ENCODE data around the gene FNTB. TPM values are rescaled to one million over a fixed set of nuclear protein-coding genes. Genes with fewer than 3 reads are reported as not detected.

The FNTB gene
- total RNA-seq, 1 experiment from 2014 or later: 26.7 TPM

DNA sequence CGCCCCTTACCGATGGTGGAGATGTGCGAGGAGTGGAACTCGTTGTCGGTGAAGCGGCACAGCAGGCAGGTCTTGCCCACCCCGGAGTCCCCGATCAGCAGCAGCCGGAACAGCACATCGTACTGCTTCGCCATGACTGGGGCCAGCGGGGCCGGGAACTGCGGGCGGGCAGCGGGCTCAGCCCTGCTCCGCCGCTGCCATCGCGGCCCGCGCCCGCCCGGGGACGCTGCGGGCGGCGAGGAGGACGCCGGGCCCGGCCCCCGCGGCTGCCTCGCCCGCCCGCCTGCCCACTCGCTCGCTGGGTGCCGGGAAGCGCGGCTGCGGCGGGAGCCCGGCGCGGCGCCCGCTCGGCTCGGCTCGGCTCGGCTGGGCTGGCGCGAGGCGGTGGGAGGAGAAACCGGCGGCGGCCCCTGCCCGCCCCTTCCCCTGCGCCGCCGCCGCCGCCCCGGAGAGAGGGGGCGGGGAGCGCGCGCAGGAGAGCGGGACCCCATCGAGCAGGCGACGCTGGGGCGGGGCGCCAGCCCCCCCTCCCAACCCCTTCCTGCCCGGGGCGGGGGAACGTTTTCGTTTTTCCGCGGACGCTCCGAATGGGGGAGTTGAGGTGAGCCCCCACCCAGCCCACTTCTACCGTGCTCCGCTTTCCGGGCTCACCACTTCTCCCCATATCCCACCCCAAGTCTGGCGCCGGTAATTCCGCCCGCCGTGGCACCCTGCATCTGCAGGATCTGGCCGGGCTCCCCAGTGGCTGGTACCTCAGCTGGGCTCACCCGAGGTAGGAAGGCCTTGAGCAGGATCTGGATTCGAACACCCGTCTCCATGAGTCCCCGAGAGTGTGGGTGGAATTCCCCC lies 14.5 kb upstream of the FNTB start, which contains the start of gene RAB15:
Gene RAB15, minus strand, starts transcription at position 394 of the 849 bp plus-strand sequence. Its CDS starts 260 bp downstream, at position 134.
- peak; percentile 36 for TF ChIP-seq ZFX (IDR thresholded peaks at IDR 0.05)
- TF ChIP-seq, protein P1, sequence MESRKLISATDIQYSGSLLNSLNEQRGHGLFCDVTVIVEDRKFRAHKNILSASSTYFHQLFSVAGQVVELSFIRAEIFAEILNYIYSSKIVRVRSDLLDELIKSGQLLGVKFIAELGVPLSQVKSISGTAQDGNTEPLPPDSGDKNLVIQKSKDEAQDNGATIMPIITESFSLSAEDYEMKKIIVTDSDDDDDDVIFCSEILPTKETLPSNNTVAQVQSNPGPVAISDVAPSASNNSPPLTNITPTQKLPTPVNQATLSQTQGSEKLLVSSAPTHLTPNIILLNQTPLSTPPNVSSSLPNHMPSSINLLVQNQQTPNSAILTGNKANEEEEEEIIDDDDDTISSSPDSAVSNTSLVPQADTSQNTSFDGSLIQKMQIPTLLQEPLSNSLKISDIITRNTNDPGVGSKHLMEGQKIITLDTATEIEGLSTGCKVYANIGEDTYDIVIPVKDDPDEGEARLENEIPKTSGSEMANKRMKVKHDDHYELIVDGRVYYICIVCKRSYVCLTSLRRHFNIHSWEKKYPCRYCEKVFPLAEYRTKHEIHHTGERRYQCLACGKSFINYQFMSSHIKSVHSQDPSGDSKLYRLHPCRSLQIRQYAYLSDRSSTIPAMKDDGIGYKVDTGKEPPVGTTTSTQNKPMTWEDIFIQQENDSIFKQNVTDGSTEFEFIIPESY (IDR thresholded peaks at IDR 0.05; ENCODE audit: extremely low read depth, insufficient replicate concordance, low read length): no peak
- POLR2A ChIA-PET: no interaction called here

DNA sequence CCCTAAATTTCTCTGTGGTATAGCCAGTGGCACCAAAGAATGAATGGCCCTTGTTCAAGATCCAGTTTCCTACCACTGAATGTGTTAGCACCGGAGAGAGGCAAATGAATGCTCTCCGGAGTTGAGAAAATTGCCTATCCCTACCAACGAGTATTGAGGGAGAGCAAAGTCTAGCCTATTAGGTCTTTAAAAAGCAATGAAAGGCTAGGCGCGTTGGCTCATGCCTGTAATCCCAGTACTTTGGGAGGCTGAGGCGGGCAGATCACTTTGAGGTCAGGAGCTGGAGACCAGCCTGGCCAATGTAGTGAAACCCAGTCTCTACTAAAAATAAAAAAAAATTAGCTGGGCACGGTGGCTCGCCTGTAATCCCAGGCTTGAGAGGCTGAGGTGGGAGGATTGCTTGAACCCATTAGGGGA lies 13.7 kb upstream of the FNTB start:
- H3K4me3 ChIP-seq (replicated peaks in 1 of 2; ENCODE audit: low read depth in 1 of 2, low read length in 2 of 2): no peak overlapping the region
- no peak overlapping the region for H3K9ac ChIP-seq (ENCODE audit: low read length)
- ATAC-seq: no peak
- peaks cover 22 to 29% of the 10 kb centered on the region in 2 experiments; a peak in 3 of 4 replicates for H3K4me1 ChIP-seq (ENCODE audit: control insufficient read depth in 1 of 2, insufficient read depth in 2 of 2, low read length in 2 of 2)
- ChIA-PET CTCF (no interaction called here), RAD21 (ENCODE audit: low non-redundant PET in 1 of 2, low total read pairs in 2 of 2, uncharacterized antibody in 2 of 2, unreplicated experiment in 2 of 2) (no interaction called here), POLR2A (no interaction called here)
- no peaks in the 10 kb centered on the region for H4K20me1 ChIP-seq (ENCODE audit: insufficient read depth)
- intact Hi-C loops (cut with micrococcal nuclease): no loop called here
- no peak overlapping the region for H3K27ac ChIP-seq (ENCODE audit: low read depth, low read length)
- no peaks in the 10 kb centered on the region for H3K36me3 ChIP-seq (ENCODE audit: control insufficient read depth in 1 of 2, insufficient read depth in 2 of 2, low read length in 2 of 2)
- H2AFZ ChIP-seq (ENCODE audit: low read depth, low read length, poor library complexity, severe bottlenecking): no peak overlapping the region
- H3K9me3 ChIP-seq (ENCODE audit: control insufficient read depth in 1 of 2, insufficient read depth in 1 of 2, low read depth in 1 of 2, low read length in 2 of 2): no peaks in the 10 kb centered on the region
- BruUV-seq (replicated peaks): no TSS peak
- H3K4me2 ChIP-seq (ENCODE audit: low read length): no peak overlapping the region
- H3K27me3 ChIP-seq (ENCODE audit: insufficient read depth, low read length): no peaks in the 10 kb centered on the region
- DNase-seq (ENCODE audit: low read depth, low spot score): no peak
- no peaks in the 10 kb centered on the region for H3K9me2 ChIP-seq (ENCODE audit: insufficient read depth)
- no peaks in the 10 kb centered on the region for H3K79me2 ChIP-seq (ENCODE audit: insufficient read depth, low read length)
- TF ChIP-seq RAD21 (IDR thresholded peaks at IDR 0.05; ENCODE audit: low read depth) (no peak), YY1 (IDR thresholded peaks at IDR 0.05; ENCODE audit: extremely low read depth, insufficient replicate concordance, low read depth, low read length) (no peak), SIN3A (IDR thresholded peaks at IDR 0.05; ENCODE audit: low read depth) (no peak), EZH2phosphoT487 (IDR thresholded peaks at IDR 0.05; ENCODE audit: borderline replicate concordance) (no peak)
- TF ChIP-seq, protein P1 (IDR thresholded peaks at IDR 0.05; ENCODE audit: extremely low read depth, insufficient replicate concordance, low read length): no peak
- TF ChIP-seq, protein P2, sequence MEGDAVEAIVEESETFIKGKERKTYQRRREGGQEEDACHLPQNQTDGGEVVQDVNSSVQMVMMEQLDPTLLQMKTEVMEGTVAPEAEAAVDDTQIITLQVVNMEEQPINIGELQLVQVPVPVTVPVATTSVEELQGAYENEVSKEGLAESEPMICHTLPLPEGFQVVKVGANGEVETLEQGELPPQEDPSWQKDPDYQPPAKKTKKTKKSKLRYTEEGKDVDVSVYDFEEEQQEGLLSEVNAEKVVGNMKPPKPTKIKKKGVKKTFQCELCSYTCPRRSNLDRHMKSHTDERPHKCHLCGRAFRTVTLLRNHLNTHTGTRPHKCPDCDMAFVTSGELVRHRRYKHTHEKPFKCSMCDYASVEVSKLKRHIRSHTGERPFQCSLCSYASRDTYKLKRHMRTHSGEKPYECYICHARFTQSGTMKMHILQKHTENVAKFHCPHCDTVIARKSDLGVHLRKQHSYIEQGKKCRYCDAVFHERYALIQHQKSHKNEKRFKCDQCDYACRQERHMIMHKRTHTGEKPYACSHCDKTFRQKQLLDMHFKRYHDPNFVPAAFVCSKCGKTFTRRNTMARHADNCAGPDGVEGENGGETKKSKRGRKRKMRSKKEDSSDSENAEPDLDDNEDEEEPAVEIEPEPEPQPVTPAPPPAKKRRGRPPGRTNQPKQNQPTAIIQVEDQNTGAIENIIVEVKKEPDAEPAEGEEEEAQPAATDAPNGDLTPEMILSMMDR (IDR thresholded peaks at IDR 0.05 in 2 of 3, conservative IDR thresholded peaks at IDR 0.05 in 1 of 3; ENCODE audit: borderline replicate concordance in 1 of 3, insufficient read depth in 1 of 3, low read depth in 2 of 3, low read length in 2 of 3): no peak

More for the DNA sequence above, 14.5 kb upstream of the FNTB start, which contains the start of gene RAB15:
- Histone ChIP-seq H3K36me3 (ENCODE audit: control insufficient read depth in 1 of 2, insufficient read depth in 2 of 2, low read length in 2 of 2) (no peaks in the 10 kb centered on the region), H3K27ac (ENCODE audit: low read depth, low read length) (peak within 1 kb of the TSS; percentile 29; the same call in 1 of the 2 replicates), H3K4me1 (ENCODE audit: control insufficient read depth in 1 of 2, insufficient read depth in 2 of 2, low read length in 2 of 2) (peaks cover 27 to 32% of the 10 kb centered on the region in 2 experiments; a peak in 3 of 4 replicates), H3K79me2 (ENCODE audit: insufficient read depth, low read length) (no peaks in the 10 kb centered on the region), H3K9me2 (ENCODE audit: insufficient read depth) (no peaks in the 10 kb centered on the region), H3K27me3 (ENCODE audit: insufficient read depth, low read length) (no peaks in the 10 kb centered on the region), H4K20me1 (ENCODE audit: insufficient read depth) (no peaks in the 10 kb centered on the region), H3K9me3 (ENCODE audit: control insufficient read depth in 1 of 2, insufficient read depth in 1 of 2, low read depth in 1 of 2, low read length in 2 of 2) (no peaks in the 10 kb centered on the region), H3K9ac (ENCODE audit: low read length) (peak within 1 kb of the TSS; percentile 57), H2AFZ (ENCODE audit: low read depth, low read length, poor library complexity, severe bottlenecking) (no peak within 1 kb of the TSS), H3K4me2 (ENCODE audit: low read length) (peak within 1 kb of the TSS; percentile 85), H3K4me3 (replicated peaks in 1 of 2; ENCODE audit: low read depth in 1 of 2, low read length in 2 of 2) (peak within 1 kb of the TSS; percentile 44 to 59)
- ATAC-seq (peak; percentile 72), DNase-seq (ENCODE audit: low read depth, low spot score) (no peak)
- RAD21 ChIA-PET (ENCODE audit: low non-redundant PET in 1 of 2, low total read pairs in 2 of 2, uncharacterized antibody in 2 of 2, unreplicated experiment in 2 of 2): no interaction called here
- BruUV-seq (replicated peaks): no TSS peak
- CTCF ChIA-PET: no interaction called here
- intact Hi-C loops (cut with micrococcal nuclease): no loop called here
